GM04503 (cell line): ENCODE measurements around the gene SFI1.
"Not testable (repeated sequence)": the region's sequence is repeated elsewhere in the genome, so short reads cannot be mapped to it uniquely, and the experiment has no call there.

Experiments
- DNase-seq: peaks from one replicate; pipeline ENCODE4 v3.0.0-alpha.2; 2012; ENCODE audit warnings: low read depth

The SFI1 gene

GRCh38 chr22:31496007-31496734 lies at the start of gene SFI1:
SFI1 (plus strand) TSS chr22:31496536; CDS start chr22:31508285, 11,749 bp downstream.
- peak; percentile 50 for DNase-seq

GRCh38 chr22:31446767-31447166 lies 49.6 kb upstream of the SFI1 start:
- no peak for DNase-seq

- DNase-seq: no peak
Measured at GRCh38 chr22:31447337-31447736, 49.0 kb upstream of the SFI1 start.

- no peak for DNase-seq
Measured at GRCh38 chr22:31448382-31448781, 48.0 kb upstream of the SFI1 start.

- DNase-seq: no peak
Measured at GRCh38 chr22:31449506-31449905, 46.8 kb upstream of the SFI1 start.

- no peak for DNase-seq
Measured at GRCh38 chr22:31451709-31452571, 44.4 kb upstream of the SFI1 start.

- no peak for DNase-seq
Measured at GRCh38 chr22:31461699-31462098, 34.6 kb upstream of the SFI1 start.

GRCh38 chr22:31465307-31465706 lies 31.0 kb upstream of the SFI1 start:
- DNase-seq: no peak

GRCh38 chr22:31474743-31475142 lies 21.6 kb upstream of the SFI1 start:
- DNase-seq: peak; percentile 79

GRCh38 chr22:31475800-31476199 lies 20.5 kb upstream of the SFI1 start:
- no peak for DNase-seq

- DNase-seq: no peak
Measured at GRCh38 chr22:31477329-31477728, 19.0 kb upstream of the SFI1 start.

GRCh38 chr22:31481129-31481528 lies 15.2 kb upstream of the SFI1 start:
- no peak for DNase-seq

GRCh38 chr22:31482470-31482869 lies 13.9 kb upstream of the SFI1 start:
- DNase-seq: not testable (repeated sequence)

GRCh38 chr22:31486369-31486768 lies 10.0 kb upstream of the SFI1 start:
- not testable (repeated sequence) for DNase-seq

- no peak for DNase-seq
Measured at GRCh38 chr22:31486951-31487350, 9.4 kb upstream of the SFI1 start.

- DNase-seq: no peak
Measured at GRCh38 chr22:31488346-31488883, 7.9 kb upstream of the SFI1 start.

GRCh38 chr22:31488988-31489617 lies 7.2 kb upstream of the SFI1 start:
- no peak for DNase-seq

GRCh38 chr22:31489632-31490495 lies 6.5 kb upstream of the SFI1 start, which contains the start of gene EIF4ENIF1:
EIF4ENIF1 (minus strand) TSS chr22:31489842; CDS start chr22:31488718, 1,124 bp downstream.
- DNase-seq: peak; percentile 30

- DNase-seq: peak; percentile 27
Measured at GRCh38 chr22:31490496-31490925, 5.8 kb upstream of the SFI1 start.

GRCh38 chr22:31491218-31491962 lies 4.9 kb upstream of the SFI1 start:
- no peak for DNase-seq

GRCh38 chr22:31492151-31492550 lies 4.2 kb upstream of the SFI1 start:
- DNase-seq: no peak
